Measurements from ENCODE around the gene KDR. TPM values are rescaled to one million over a fixed set of nuclear protein-coding genes. Genes with fewer than 3 reads are reported as not detected.

The KDR gene
- total RNA-seq, 1 donor from 2014 or later, result 19.4 TPM

DNA sequence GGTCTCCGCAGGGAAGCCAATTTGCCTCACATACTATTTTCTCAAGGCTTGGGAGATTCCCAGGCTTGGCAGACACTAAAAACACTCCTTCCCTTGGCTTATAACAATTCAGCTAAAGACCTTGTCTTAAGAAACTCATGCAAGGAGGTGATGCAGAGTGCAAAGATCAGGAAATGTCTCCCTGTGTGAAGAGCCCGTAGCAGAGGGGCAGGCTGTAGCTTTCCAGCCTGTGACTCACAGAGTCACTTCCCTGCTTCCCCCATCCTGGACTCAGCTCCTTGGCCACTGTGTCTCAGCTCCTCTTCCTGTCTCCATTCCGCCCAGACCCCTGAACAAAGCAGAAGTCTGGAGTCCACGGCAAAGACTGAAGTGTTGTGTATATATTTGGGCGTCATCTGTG lies 56.1 kb downstream of the KDR start:
- no peak overlapping the region for H3K27ac ChIP-seq
- DNase-seq (ENCODE audit: extremely low spot score in 2 of 2), result no peak
- TF ChIP-seq, protein P1, sequence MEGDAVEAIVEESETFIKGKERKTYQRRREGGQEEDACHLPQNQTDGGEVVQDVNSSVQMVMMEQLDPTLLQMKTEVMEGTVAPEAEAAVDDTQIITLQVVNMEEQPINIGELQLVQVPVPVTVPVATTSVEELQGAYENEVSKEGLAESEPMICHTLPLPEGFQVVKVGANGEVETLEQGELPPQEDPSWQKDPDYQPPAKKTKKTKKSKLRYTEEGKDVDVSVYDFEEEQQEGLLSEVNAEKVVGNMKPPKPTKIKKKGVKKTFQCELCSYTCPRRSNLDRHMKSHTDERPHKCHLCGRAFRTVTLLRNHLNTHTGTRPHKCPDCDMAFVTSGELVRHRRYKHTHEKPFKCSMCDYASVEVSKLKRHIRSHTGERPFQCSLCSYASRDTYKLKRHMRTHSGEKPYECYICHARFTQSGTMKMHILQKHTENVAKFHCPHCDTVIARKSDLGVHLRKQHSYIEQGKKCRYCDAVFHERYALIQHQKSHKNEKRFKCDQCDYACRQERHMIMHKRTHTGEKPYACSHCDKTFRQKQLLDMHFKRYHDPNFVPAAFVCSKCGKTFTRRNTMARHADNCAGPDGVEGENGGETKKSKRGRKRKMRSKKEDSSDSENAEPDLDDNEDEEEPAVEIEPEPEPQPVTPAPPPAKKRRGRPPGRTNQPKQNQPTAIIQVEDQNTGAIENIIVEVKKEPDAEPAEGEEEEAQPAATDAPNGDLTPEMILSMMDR (IDR thresholded peaks at IDR 0.05), result no peak
- TF ChIP-seq POLR2A (IDR thresholded peaks at IDR 0.05) (no peak), POLR2AphosphoS5 (IDR thresholded peaks at IDR 0.05; ENCODE audit: insufficient read depth in 1 of 2, low read depth in 1 of 2) (no peak)

DNA sequence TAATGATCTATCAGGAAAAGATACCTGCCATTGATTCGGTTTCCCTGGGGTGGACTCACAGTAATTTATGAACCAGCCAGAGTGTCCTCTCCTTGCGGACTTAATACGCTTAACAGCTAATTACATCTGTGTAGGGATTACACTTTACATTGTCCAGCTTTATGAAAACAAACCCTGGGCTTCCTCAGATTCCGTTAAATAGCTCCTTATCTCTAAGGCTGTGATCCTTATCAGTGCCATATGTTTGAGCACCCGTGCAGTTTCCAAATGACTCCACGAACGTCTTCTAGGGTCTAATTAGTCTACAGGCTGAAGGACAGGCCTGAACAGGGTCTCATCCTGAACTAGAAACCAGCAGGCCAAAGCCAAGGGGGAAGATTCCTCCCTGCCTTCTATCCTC lies 56.9 kb downstream of the KDR start:
- H3K4me1 ChIP-seq, result no peaks in the 10 kb centered on the region
- H3K9me3 ChIP-seq, result no peaks in the 10 kb centered on the region
- intact Hi-C loops (cut with DNase I), result no loop called here
- no peak overlapping the region for H3K4me3 ChIP-seq
- no peaks in the 10 kb centered on the region for H3K27me3 ChIP-seq
- TF ChIP-seq, protein P1 (IDR thresholded peaks at IDR 0.05), result no peak
- no peak for TF ChIP-seq POLR2AphosphoS5 (IDR thresholded peaks at IDR 0.05; ENCODE audit: insufficient read depth in 1 of 2, low read depth in 1 of 2)
- TF ChIP-seq POLR2A (IDR thresholded peaks at IDR 0.05), result no peak
- DNase-seq (ENCODE audit: extremely low spot score in 2 of 2), result no peak
- no peaks in the 10 kb centered on the region for H3K36me3 ChIP-seq
- H3K27ac ChIP-seq, result no peak overlapping the region

More for the DNA sequence above, 56.1 kb downstream of the KDR start:
- Histone ChIP-seq H3K27me3 (no peaks in the 10 kb centered on the region), H3K4me3 (no peak overlapping the region), H3K4me1 (no peaks in the 10 kb centered on the region), H3K9me3 (no peaks in the 10 kb centered on the region), H3K36me3 (no peaks in the 10 kb centered on the region)
- intact Hi-C loops (cut with DNase I), result no loop called here

DNA sequence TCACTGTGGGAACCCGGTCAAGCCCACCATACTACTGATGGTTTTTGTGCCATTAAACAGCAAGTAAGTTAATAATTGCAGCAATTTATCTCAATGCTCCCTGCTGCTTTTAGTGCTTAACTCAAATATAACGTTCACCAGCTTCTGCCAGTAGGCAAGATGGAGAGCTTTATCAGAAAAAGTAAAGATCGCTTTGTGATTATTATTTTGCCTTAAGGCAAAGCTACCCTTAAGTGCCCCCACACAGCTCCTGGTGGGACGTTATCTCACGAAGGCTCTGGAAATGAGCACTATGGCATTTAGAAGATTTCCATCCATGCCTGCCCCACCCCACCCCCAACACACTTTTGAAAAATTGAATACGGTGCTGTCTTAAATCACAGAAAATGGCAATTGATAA lies 59.4 kb downstream of the KDR start:
- no peaks in the 10 kb centered on the region for H3K27me3 ChIP-seq
- H3K36me3 ChIP-seq, result no peaks in the 10 kb centered on the region
- H3K4me3 ChIP-seq, result no peak overlapping the region
- H3K9me3 ChIP-seq, result no peaks in the 10 kb centered on the region
- no peaks in the 10 kb centered on the region for H3K4me1 ChIP-seq
- no peak for TF ChIP-seq POLR2AphosphoS5 (IDR thresholded peaks at IDR 0.05; ENCODE audit: insufficient read depth in 1 of 2, low read depth in 1 of 2)
- no peak for TF ChIP-seq POLR2A (IDR thresholded peaks at IDR 0.05)
- TF ChIP-seq, protein P1 (IDR thresholded peaks at IDR 0.05), result no peak
- no peak overlapping the region for H3K27ac ChIP-seq
- no peak for DNase-seq (ENCODE audit: extremely low spot score in 2 of 2)
- intact Hi-C loops (cut with DNase I), result no loop called here

DNA sequence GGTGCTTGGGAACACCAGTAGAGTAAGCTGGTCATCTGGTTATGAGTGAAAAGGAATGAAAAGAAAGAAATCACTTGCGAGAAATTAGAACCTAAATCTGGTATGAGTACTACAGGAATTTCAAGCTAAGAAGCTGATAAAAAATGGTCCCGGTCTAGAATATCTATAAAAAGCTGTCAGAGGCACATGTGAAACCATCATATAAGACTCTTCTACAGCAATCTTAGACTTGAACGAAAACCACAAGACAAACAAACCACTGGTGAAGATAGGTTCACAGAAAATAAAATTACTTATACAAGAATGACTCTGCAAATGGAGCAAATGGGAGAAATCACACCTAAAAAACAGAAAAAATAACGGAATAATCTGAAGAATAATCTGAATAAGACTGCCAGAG lies 69.9 kb downstream of the KDR start:
- no peak for DNase-seq (ENCODE audit: extremely low spot score in 2 of 2)
- TF ChIP-seq POLR2AphosphoS5 (IDR thresholded peaks at IDR 0.05; ENCODE audit: insufficient read depth in 1 of 2, low read depth in 1 of 2) (no peak), POLR2A (IDR thresholded peaks at IDR 0.05) (no peak)
- TF ChIP-seq, protein P1 (IDR thresholded peaks at IDR 0.05), result no peak
- no peaks in the 10 kb centered on the region for H3K36me3 ChIP-seq
- H3K9me3 ChIP-seq, result no peaks in the 10 kb centered on the region
- H3K4me3 ChIP-seq, result no peak overlapping the region
- no peak overlapping the region for H3K27ac ChIP-seq
- H3K27me3 ChIP-seq, result no peaks in the 10 kb centered on the region
- H3K4me1 ChIP-seq, result no peaks in the 10 kb centered on the region
- intact Hi-C loops (cut with DNase I), result no loop called here

DNA sequence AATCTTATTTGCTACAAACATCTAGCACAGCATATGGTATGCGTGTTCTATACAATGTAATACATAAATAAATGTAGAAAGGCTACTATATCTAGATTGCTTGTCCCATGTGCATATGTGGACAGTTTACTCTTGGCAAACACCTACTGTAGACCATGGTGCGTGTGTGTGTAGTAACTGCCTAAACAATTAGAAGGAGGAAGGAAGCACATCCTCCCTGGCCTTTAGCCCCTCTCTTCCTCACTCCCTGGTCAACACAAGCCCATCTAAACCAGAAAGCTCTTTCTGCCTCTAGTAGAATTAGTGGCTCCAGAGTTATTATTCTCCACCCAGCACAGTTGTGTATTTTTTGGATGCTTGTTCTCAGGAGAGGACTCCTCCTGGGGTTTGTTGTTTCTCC lies 73.9 kb downstream of the KDR start:
- DNase-seq (ENCODE audit: extremely low spot score in 2 of 2), result no peak
- no peaks in the 10 kb centered on the region for H3K36me3 ChIP-seq
- no peaks in the 10 kb centered on the region for H3K4me1 ChIP-seq
- intact Hi-C loops (cut with DNase I), result no loop called here
- no peaks in the 10 kb centered on the region for H3K9me3 ChIP-seq
- no peak overlapping the region for H3K4me3 ChIP-seq
- H3K27ac ChIP-seq, result no peak overlapping the region
- TF ChIP-seq, protein P1 (IDR thresholded peaks at IDR 0.05), result no peak
- TF ChIP-seq POLR2AphosphoS5 (IDR thresholded peaks at IDR 0.05; ENCODE audit: insufficient read depth in 1 of 2, low read depth in 1 of 2) (no peak), POLR2A (IDR thresholded peaks at IDR 0.05) (no peak)
- no peaks in the 10 kb centered on the region for H3K27me3 ChIP-seq
